NB4 (cell line): ENCODE measurements around the gene ZNF821.

Experiments used
- DNase-seq: peaks from one replicate; pipeline ENCODE4 v3.0.0; 2010; ENCODE audit warnings: low read depth
- H3K4me3 ChIP-seq: one replicate; pipeline ENCODE4 v1.5.1; 2011; ENCODE audit warnings: mild to moderate bottlenecking, low read depth, low read length, moderate library complexity
- MYC ChIP-seq: IDR thresholded peaks from 2 replicates; pipeline ENCODE4 v1.6.1; 2011; ENCODE audit warnings: low read depth, low read length
- POLR2A ChIP-seq: IDR thresholded peaks from 2 replicates; pipeline ENCODE4 v1.6.1; 2011; ENCODE audit warnings: mild to moderate bottlenecking; ENCODE audit not compliant: insufficient read length; ENCODE audit errors: extremely low read depth
- TF ChIP-seq, protein P1 (sequence below): IDR thresholded peaks from 2 replicates; pipeline ENCODE4 v1.6.1; 2011; ENCODE audit warnings: low read depth, low read length
- TF ChIP-seq, protein P2 (sequence below): IDR thresholded peaks from one replicate; pipeline ENCODE4 v1.5.1; 2012; ENCODE audit warnings: low read depth, low read length

Gene ZNF821

DNA sequence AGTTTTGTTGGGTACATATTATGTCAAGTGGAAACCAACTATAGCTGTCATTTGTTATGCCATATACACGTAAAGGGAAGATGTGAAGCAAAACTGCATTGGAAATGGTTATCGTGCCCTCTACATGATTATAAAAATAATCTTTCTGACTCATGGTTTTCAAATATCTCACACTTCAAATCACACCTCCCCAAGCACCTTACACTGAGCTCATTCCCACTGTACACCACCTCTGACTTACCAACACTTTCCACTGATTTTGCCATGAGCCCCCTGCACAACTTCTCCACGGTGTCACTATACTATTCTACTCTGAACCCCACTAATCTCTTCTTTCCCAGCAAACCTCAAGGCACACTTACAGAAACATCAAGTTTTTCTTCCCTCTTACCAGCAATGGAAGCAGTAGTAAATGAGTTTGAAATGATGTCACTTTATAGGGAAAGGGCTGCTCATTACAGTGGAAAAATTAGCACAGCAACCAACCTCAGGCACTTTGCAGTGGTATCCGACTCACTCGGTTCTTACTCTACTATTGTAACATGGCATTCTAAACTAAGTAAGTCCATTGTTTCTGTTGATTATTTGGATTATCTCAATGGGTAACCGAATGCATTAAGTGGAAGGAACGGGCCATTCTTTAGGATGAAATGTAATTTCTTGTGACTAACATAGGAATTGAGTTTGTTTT lies 18.7 kb downstream of the ZNF821 start:
- H3K4me3 ChIP-seq = no peak overlapping the region
- no peak for TF ChIP-seq MYC
- TF ChIP-seq, protein P1, sequence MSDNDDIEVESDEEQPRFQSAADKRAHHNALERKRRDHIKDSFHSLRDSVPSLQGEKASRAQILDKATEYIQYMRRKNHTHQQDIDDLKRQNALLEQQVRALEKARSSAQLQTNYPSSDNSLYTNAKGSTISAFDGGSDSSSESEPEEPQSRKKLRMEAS = no peak
- no peak for TF ChIP-seq POLR2A
- TF ChIP-seq, protein P2, sequence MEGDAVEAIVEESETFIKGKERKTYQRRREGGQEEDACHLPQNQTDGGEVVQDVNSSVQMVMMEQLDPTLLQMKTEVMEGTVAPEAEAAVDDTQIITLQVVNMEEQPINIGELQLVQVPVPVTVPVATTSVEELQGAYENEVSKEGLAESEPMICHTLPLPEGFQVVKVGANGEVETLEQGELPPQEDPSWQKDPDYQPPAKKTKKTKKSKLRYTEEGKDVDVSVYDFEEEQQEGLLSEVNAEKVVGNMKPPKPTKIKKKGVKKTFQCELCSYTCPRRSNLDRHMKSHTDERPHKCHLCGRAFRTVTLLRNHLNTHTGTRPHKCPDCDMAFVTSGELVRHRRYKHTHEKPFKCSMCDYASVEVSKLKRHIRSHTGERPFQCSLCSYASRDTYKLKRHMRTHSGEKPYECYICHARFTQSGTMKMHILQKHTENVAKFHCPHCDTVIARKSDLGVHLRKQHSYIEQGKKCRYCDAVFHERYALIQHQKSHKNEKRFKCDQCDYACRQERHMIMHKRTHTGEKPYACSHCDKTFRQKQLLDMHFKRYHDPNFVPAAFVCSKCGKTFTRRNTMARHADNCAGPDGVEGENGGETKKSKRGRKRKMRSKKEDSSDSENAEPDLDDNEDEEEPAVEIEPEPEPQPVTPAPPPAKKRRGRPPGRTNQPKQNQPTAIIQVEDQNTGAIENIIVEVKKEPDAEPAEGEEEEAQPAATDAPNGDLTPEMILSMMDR = no peak
- no peak for DNase-seq

DNA sequence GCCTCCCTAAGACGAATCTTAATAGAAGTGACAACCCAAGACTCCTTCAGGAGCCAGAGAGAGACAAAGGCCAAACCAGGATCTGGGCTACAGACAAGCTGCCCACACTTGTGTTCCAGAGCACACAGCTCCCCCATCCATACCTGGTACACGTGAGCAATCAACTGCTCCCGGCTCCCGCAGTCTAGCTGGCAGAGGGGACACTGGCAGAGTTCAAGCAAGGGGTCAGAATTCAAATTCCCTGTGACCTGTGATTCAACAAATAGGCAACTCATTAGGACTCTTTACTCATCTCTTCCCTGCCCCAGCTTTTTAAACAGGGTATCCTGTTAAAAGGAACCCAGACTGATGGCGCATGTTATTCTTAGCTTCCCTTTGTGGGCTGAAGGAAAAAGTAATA lies 20.0 kb downstream of the ZNF821 start:
- H3K4me3 ChIP-seq = no peak overlapping the region
- TF ChIP-seq, protein P1 = no peak
- TF ChIP-seq, protein P2 = no peak
- TF ChIP-seq MYC = no peak
- no peak for TF ChIP-seq POLR2A
- DNase-seq = no peak

DNA sequence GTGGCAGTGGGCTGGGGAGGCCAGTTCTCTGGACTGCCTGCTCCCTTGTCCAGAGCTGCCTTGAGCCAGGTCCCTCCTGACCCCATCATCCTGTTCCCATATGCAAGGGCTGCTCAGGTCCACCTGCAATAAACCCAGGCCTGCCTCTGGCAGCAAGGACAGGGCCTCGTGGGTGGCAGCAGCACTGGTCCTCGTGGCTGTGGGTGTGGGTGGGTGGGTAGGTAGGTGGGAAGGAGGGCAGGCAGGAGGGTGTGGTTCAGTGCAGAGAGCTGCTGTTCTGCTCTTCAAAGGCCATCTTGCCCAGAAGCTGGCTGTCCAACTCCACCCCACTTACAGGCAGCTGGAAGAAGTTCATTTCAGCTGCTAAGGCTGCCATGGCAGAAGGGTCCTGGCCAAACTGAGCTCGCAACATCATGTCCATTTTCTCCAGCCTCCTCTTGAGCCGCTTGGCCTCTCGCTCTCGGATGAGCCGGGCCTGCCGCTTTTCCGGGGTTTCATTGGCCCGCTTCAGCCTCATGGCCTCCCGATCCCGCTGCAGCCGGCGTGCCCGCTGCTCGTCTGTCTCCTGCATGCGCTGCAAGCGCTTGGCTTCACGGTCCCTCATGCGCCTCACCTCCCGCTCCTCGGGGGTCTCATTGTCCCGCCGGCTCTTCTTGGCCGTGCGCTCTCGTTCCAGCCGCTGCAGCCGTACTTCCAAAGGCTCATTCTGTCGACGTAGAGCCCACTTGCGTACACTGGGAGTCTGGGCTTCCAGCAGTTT lies 24.0 kb downstream of the ZNF821 start:
- TF ChIP-seq, protein P1 = no peak
- DNase-seq = no peak
- no peak overlapping the region for H3K4me3 ChIP-seq

DNA sequence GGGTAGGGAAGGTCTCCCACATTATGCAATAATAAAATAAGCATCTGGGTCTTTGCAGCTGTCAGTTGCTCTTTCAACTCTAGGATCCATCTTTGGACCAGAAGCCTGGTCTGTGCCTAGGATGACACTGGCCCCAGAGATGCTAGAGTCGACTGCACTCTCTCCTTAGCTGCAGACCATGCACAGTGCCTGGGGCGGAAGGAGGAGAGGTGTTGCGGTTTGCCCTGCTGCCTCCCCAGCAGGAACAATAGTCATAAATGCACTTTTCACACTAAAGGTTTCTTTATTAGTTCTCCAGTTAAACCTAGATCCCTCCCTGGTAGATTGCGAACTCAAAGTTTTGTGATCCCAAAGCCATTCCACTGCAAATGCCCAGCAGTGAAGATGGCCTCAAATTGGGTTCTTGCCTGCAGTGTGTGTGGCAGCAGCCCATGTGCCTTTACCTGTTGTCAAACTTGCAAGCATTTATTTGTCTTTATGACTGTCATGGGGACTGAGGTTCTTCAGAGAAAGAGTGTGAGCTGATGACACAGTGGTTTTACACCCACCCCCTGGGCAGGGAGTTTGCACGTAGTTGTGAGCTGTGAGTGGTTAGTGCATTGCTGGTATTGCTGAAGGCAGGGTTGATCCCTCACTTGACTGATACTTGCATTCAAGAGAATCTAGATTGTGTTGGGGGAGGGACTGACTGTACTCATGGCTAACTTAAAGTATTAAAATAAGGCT lies 27.9 kb downstream of the ZNF821 start:
- TF ChIP-seq, protein P1 = no peak
- TF ChIP-seq POLR2A (no peak), MYC (no peak)
- TF ChIP-seq, protein P2 = no peak
- DNase-seq = no peak
- no peak overlapping the region for H3K4me3 ChIP-seq

DNA sequence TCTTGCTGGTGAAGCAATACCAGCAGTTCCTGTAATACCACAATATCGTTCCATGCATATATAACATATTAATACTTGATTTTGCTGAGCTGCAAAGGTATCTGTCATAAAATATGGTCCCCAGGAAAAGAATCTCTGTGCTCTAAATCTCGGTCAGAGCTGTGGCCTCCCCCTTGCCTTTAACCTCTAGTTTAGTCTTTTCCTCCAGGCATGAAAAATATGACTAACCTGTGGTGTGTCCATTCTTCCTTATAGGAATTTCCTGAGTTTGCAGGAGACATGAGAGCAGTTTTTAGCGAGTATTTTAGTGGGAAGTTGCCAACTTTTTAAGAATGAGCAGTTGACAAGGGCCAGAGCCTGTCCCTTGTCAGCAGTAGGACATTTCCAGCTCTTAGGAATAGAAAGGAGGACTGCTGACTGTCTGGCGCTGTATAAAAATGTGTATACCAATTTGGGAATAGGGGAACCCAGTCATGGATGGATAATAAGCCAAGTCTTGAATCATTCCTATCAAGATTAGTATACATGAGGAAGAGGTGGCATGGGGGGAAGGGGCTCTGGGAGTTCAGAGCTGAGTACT lies 29.5 kb downstream of the ZNF821 start:
- TF ChIP-seq, protein P1 = no peak
- no peak for TF ChIP-seq POLR2A
- DNase-seq = no peak
- no peak overlapping the region for H3K4me3 ChIP-seq

DNA sequence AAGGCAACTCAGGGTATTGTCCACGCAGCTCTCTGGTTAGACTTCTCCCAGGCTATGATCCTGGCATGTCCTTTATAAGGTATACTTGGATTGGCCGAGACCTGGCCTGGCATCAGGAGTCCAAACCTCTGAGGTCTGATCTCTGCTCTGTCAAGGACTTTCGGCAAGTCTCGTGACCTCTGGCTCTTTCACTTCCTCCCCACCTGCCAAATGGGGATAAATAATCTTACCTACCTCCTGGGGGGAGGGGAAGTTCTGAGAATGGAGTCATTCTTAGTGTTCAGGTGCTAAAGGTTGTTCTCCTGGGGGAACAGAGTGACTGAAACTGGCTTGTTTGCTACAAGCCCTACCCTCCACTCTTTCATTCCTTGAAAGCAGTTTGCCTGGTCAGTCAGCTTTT lies 30.6 kb downstream of the ZNF821 start:
- DNase-seq = no peak
- no peak for TF ChIP-seq MYC
- TF ChIP-seq, protein P2 = no peak
- no peak for TF ChIP-seq POLR2A
- TF ChIP-seq, protein P1 = no peak
- H3K4me3 ChIP-seq = no peak overlapping the region
